Ascending aorta (tissue), 2 donors: ENCODE data around the gene AP3M1. TPM values are rescaled to one million over a fixed set of nuclear protein-coding genes. Genes with fewer than 3 reads are reported as not detected.
A peak's percentile ranks its signal among the peaks of the same experiment; 100 is the strongest.
"Not testable (repeated sequence)": the region's sequence is repeated elsewhere in the genome, so short reads cannot be mapped to it uniquely, and the experiment has no call there.

Experiments
- DNase-seq, 2 donors: peaks; one replicate each; pipeline ENCODE4 v3.0.0-alpha.2; 2019; ENCODE audit warnings: low spot score in 2 of 2
- H3K27ac ChIP-seq, 2 donors: fragments of 200-600 bp; sonication (generic); one replicate each; pipeline ENCODE4 v1.5.1; 2016 to 2017; ENCODE audit warnings: mild to moderate bottlenecking in 1 of 2
- H3K27me3 ChIP-seq: fragments of 200-600 bp; sonication (generic); one replicate; pipeline ENCODE4 v1.5.1; 2017
- H3K36me3 ChIP-seq, 2 donors: fragments of 200-600 bp; sonication (generic); one replicate each; pipeline ENCODE4 v1.5.1; 2016
- H3K4me1 ChIP-seq, 2 donors: fragments of 200-600 bp; sonication (generic); one replicate each; pipeline ENCODE4 v1.5.1; 2016 to 2017; ENCODE audit warnings: mild to moderate bottlenecking in 1 of 2
- H3K4me3 ChIP-seq, 2 donors: fragments of 200-600 bp; sonication (generic); one replicate each; pipeline ENCODE4 v1.5.1; 2016 to 2017; ENCODE audit warnings: mild to moderate bottlenecking in 1 of 2
- H3K9me3 ChIP-seq, 2 donors: fragments of 200-600 bp; sonication (generic); one replicate each; pipeline ENCODE4 v1.5.1; 2016
- intact Hi-C: fragments of 100-400 bp; cut with DNase I; formaldehyde crosslinking; loops from one replicate; pipeline ENCODE4 v1.15.1; 2023
- total RNA-seq: library from RNA; depleted of rRNA; stranded (reverse); fragments of >200 nt; gene quantifications from one replicate; pipeline ENCODE4 v1.1.0, GENCODE V29; 2016
- TF ChIP-seq, protein P1 (sequence below), 3 experiments: fragments of 200-600 bp in 2 of 3; fragments of 450-650 bp in 1 of 3; sonication (generic) in 2 of 3; IDR thresholded peaks; one replicate each; pipeline ENCODE4 v1.5.1; 2016 to 2019; ENCODE audit warnings: antibody characterized with exemption in 3 of 3, mild to moderate bottlenecking in 1 of 3, moderate library complexity in 1 of 3

The AP3M1 gene
- total RNA-seq, 1 donor from 2014 or later, result 11.9 TPM

DNA sequence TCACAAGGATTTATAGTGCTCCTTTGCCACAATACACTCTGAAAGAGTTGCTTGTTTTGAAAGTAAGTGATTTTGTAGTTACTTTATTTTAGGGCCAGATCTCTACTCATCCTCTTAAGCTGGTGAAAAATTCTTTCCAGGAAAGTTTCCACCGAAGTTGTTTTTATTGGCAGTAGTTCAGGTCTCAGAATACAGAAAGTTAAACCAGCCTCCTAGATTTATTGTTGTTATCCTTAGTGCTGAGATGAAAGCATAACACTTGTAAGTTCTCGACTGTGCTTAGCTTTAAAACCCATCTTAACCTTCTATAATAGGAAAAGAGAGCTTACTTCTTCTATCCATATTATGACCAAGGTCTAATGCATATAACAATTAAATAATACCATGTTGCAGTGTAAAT is 5.5 kb downstream of the AP3M1 start:
- no peak overlapping the region for H3K4me3 ChIP-seq
- H3K9me3 ChIP-seq, result no peaks in the 10 kb centered on the region
- intact Hi-C loops, result no loop called here
- DNase-seq, result no peak
- peak overlapping the region in 1 of 2 donors; percentile 2 for H3K27ac ChIP-seq
- H3K36me3 ChIP-seq, result peaks cover 0 to 4% of the 10 kb centered on the region in 2 donors
- peaks cover 5 to 19% of the 10 kb centered on the region in 2 donors for H3K4me1 ChIP-seq
- no peaks in the 10 kb centered on the region for H3K27me3 ChIP-seq
- TF ChIP-seq, protein P1, sequence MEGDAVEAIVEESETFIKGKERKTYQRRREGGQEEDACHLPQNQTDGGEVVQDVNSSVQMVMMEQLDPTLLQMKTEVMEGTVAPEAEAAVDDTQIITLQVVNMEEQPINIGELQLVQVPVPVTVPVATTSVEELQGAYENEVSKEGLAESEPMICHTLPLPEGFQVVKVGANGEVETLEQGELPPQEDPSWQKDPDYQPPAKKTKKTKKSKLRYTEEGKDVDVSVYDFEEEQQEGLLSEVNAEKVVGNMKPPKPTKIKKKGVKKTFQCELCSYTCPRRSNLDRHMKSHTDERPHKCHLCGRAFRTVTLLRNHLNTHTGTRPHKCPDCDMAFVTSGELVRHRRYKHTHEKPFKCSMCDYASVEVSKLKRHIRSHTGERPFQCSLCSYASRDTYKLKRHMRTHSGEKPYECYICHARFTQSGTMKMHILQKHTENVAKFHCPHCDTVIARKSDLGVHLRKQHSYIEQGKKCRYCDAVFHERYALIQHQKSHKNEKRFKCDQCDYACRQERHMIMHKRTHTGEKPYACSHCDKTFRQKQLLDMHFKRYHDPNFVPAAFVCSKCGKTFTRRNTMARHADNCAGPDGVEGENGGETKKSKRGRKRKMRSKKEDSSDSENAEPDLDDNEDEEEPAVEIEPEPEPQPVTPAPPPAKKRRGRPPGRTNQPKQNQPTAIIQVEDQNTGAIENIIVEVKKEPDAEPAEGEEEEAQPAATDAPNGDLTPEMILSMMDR (IDR thresholded peaks at IDR 0.05), result no peak

DNA sequence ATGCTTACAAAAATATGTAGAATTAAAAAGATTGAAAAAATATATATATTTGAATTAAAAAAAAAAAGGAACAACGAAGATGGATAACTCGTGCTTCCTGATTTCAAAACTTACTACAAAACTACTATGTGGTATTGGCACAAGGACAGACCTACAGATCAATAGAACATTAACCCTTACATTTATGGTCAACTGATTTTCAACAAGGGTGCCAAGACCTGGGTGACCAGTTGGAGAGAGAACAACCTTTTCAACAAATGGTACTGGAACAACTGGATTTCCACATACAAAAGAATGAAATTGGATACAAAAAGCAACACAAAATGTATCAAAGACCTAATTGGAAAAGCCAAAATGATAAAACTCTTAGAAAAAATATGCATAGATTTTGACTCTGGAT is 10.1 kb downstream of the AP3M1 start:
- TF ChIP-seq, protein P1 (IDR thresholded peaks at IDR 0.05), result no peak
- Histone ChIP-seq H3K36me3 (peaks cover 32 to 36% of the 10 kb centered on the region in 2 donors), H3K27ac (no peak overlapping the region), H3K4me1 (peaks cover 0 to 6% of the 10 kb centered on the region in 2 donors), H3K4me3 (no peak overlapping the region), H3K27me3 (no peaks in the 10 kb centered on the region), H3K9me3 (no peaks in the 10 kb centered on the region)
- intact Hi-C loops, result no loop called here
- DNase-seq, result no peak

DNA sequence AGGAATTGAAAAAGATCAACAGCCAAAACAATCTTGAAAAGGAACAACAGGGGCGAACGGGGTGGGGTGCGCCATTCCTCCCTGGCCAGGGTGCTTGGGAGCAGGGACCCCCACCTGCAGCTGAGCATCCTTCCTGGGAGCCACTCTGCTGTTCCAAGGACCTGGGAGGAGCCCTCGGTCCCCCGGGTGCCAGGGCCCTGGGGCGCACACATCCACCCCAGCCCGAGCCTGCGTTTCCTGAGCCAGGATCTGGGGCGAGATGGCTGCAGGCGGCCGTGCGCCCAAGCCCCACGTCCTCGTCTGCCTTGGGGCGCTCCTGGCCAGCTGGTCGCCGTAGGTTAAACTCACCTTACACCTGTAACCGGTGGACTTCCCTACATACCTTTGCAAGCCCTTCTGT is 10.6 kb downstream of the AP3M1 start:
- TF ChIP-seq, protein P1 (IDR thresholded peaks at IDR 0.05), result no peak
- Histone ChIP-seq H3K4me1 (peaks cover 0 to under 1% of the 10 kb centered on the region in 2 donors), H3K4me3 (no peak overlapping the region), H3K36me3 (peaks cover 34 to 36% of the 10 kb centered on the region in 2 donors), H3K27me3 (no peaks in the 10 kb centered on the region), H3K27ac (no peak overlapping the region), H3K9me3 (no peaks in the 10 kb centered on the region)
- intact Hi-C loops, result no loop called here
- no peak for DNase-seq

DNA sequence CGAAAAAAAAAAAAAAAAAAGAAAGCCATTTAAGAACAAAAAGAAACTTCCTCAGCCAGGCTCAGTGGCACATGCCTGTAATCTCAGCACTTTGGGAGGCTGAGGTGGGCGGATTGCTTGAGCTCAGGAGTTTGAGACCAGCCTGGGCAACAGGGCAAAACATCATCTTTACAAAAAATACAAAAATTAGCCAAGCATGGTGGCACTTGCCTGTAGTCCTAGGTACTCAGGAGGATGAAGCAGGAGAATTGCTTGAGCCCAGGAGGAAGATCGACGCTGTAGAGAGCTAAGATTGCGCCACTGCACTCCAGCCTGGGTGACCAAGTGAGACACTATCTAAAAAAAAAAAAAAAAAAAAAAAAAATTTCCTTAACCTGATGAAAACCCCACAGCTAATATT is 12.0 kb downstream of the AP3M1 start:
- DNase-seq, intact Hi-C loops, H3K27ac ChIP-seq, H3K9me3 ChIP-seq, H3K4me3 ChIP-seq, H3K27me3 ChIP-seq, H3K4me1 ChIP-seq: not testable (repeated sequence)
- H3K36me3 ChIP-seq, result peaks cover 34 to 39% of the 10 kb centered on the region in 2 donors

DNA sequence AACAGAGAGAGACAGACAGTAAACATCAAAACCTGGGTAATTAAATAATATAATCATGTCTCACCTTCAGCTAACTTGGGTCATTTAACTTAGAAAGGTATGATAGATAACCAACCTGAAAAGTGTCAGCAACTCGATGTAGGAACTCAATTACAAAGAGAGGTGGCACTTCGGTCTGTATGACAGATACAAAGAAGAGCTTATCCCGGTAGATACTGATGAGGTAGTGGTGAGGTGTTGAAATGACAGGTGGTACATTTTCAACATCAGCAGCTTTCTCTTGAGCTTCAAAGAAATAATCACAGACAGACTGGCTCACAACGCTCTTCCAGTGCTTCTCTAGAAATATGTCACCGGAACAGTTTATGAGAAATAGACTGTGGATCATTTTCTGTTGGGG is 12.6 kb downstream of the AP3M1 start:
- H3K4me3 ChIP-seq, result no peak overlapping the region
- H3K27ac ChIP-seq, result no peak overlapping the region
- TF ChIP-seq, protein P1 (IDR thresholded peaks at IDR 0.05), result no peak
- H3K4me1 ChIP-seq, result peaks cover 0 to 4% of the 10 kb centered on the region in 2 donors
- peaks cover 39 to 45% of the 10 kb centered on the region in 2 donors for H3K36me3 ChIP-seq
- H3K9me3 ChIP-seq, result no peaks in the 10 kb centered on the region
- intact Hi-C loops, result no loop called here
- no peak for DNase-seq
- H3K27me3 ChIP-seq, result no peaks in the 10 kb centered on the region

DNA sequence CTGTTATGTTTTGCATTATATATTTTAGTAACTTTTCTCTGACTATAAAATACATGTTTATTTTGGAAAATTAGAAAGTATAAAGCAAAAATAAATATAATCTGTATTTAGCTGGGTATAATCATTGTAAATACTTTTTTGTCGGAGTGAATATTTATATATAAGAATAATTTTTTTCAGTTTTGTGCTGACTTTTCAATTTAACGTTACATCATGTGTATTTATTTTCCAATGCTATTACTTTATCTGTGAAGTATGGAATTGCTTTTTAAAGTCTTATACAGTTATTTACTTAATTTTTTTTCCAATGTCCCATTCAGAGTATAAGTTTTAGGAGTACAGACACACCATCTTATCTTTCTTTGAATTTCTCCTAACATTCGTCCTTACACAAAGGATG is 15.2 kb downstream of the AP3M1 start:
- H3K4me3 ChIP-seq, result no peak overlapping the region
- no peaks in the 10 kb centered on the region for H3K27me3 ChIP-seq
- H3K27ac ChIP-seq, result no peak overlapping the region
- no peak for DNase-seq
- no peaks in the 10 kb centered on the region for H3K9me3 ChIP-seq
- peaks cover 61 to 67% of the 10 kb centered on the region in 2 donors for H3K36me3 ChIP-seq
- intact Hi-C loops, result no loop called here
- H3K4me1 ChIP-seq, result peaks cover 0 to 4% of the 10 kb centered on the region in 2 donors
- TF ChIP-seq, protein P1 (IDR thresholded peaks at IDR 0.05), result no peak
